Gastroesophageal sphincter (tissue), 3 donors: ENCODE results near the gene SEMA4D.

Experiments used
- EP300 ChIP-seq: sonication (generic); formaldehyde crosslinking; IDR thresholded peaks from one replicate; pipeline ENCODE4 v1.6.1; 2017; ENCODE audit warnings: antibody characterized with exemption, mild to moderate bottlenecking
- POLR2AphosphoS5 ChIP-seq: sonication (generic); formaldehyde crosslinking; IDR thresholded peaks from one replicate; pipeline ENCODE4 v1.6.1; 2017; ENCODE audit warnings: antibody characterized with exemption
- TF ChIP-seq, protein P1 (sequence below), 4 experiments: fragments of 200-600 bp in 2 of 4; fragments of 450-650 bp in 2 of 4; sonication (generic) in 1 of 4; IDR thresholded peaks; one replicate each; pipeline ENCODE4 v1.5.1; 2017 to 2019; ENCODE audit warnings: antibody characterized with exemption in 4 of 4, mild to moderate bottlenecking in 2 of 4, moderate library complexity in 2 of 4

DNA sequence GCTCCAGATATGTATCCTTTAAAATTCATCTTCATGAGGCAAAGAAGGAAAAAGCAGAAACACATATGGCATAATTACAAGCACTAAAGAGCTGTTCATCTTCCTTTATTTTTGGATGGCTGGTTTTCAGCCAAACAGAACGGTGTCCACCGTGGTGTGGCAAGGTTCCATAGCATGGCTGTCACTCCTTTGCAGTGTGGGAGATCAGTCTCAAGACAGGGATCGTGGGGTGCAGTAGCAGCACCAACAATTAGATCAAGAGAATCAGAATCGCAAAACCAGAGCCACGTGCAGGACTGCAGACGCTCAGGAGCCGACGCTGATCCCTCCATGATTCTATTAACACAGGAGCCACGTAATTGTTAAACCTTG is 79.5 kb downstream of the SEMA4D start:
- TF ChIP-seq EP300 = no peak
- TF ChIP-seq, protein P1, sequence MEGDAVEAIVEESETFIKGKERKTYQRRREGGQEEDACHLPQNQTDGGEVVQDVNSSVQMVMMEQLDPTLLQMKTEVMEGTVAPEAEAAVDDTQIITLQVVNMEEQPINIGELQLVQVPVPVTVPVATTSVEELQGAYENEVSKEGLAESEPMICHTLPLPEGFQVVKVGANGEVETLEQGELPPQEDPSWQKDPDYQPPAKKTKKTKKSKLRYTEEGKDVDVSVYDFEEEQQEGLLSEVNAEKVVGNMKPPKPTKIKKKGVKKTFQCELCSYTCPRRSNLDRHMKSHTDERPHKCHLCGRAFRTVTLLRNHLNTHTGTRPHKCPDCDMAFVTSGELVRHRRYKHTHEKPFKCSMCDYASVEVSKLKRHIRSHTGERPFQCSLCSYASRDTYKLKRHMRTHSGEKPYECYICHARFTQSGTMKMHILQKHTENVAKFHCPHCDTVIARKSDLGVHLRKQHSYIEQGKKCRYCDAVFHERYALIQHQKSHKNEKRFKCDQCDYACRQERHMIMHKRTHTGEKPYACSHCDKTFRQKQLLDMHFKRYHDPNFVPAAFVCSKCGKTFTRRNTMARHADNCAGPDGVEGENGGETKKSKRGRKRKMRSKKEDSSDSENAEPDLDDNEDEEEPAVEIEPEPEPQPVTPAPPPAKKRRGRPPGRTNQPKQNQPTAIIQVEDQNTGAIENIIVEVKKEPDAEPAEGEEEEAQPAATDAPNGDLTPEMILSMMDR (IDR thresholded peaks at IDR 0.05) = no peak
- no peak for TF ChIP-seq POLR2AphosphoS5
